Measurements from ENCODE around the gene CEP85. TPM values are rescaled to one million over a fixed set of nuclear protein-coding genes. Genes with fewer than 3 reads are reported as not detected.

Gene CEP85
- total and polyA plus RNA-seq, 2 of the 13 experiments (the other 11 are each of a cell fraction or from before 2014, with no cell fraction given), result 16.1 to 26.7 TPM

GRCh38 chr1:26297791-26298124 is 63.8 kb downstream of the CEP85 start (continued):
- no peak for TF ChIP-seq ZNF777 (CRISPR knock-in tag; IDR thresholded peaks at IDR 0.05)
- no peak for TF ChIP-seq TFDP2 (CRISPR knock-in tag; IDR thresholded peaks at IDR 0.05)

- BruUV-seq (replicated peaks), result no TSS peak
- peaks cover 0 to under 1% of the 10 kb centered on the region in 2 experiments; a peak in 1 of 5 replicates for H3K36me3 ChIP-seq (replicated peaks in 1 of 2; ENCODE audit: control insufficient read depth in 1 of 2, insufficient read depth in 2 of 2, low read length in 2 of 2)
- no peaks in the 10 kb centered on the region for H3K79me2 ChIP-seq (ENCODE audit: insufficient read depth, low read length)
- no peak overlapping the region for H2AFZ ChIP-seq (ENCODE audit: low read length)
- no peak overlapping the region for H3K27ac ChIP-seq (ENCODE audit: extremely low read length, insufficient read depth, low read length)
- POLR2A ChIA-PET, result no interaction called here
- no peak for DNase-seq (ENCODE audit: low spot score)
- CTCF ChIA-PET (ENCODE audit: low intra/inter-chr PET ratio, low total read pairs), result no interaction called here
- ATAC-seq, result no peak
- 93% methylated on average over 11 of the region's 11 CpGs for WGBS (ENCODE audit: low lambda C conversion rate)
- in situ Hi-C loops (cut with HindIII; ENCODE audit: extremely low pct_ligation_motif_present, low pct_unique_long_range_greater_than_20kb), result no loop called here
- FAIRE-seq, result no peak
- H4K20me1 ChIP-seq (ENCODE audit: insufficient read depth, low read length), result no peaks in the 10 kb centered on the region
- H3K27me3 ChIP-seq (ENCODE audit: control insufficient read depth in 1 of 2, insufficient read depth in 2 of 2, low read length in 2 of 2), result no peaks in the 10 kb centered on the region
- no peak overlapping the region for H3K9ac ChIP-seq (ENCODE audit: insufficient read depth, low read depth, low read length)
- intact Hi-C loops (cut with micrococcal nuclease; ENCODE audit: unreplicated experiment), result no loop called here
- H3K4me1 ChIP-seq (ENCODE audit: insufficient read depth, low read length), result peaks cover 19% of the 10 kb centered on the region
- no peak overlapping the region for H3K4me3 ChIP-seq (replicated peaks in 1 of 3; ENCODE audit: insufficient read depth in 1 of 3, low read depth in 2 of 3, low read length in 3 of 3)
- no peak overlapping the region for H3K4me2 ChIP-seq (ENCODE audit: low read depth, low read length)
- H3K9me3 ChIP-seq (ENCODE audit: low read length), result no peaks in the 10 kb centered on the region
- TF ChIP-seq DMTF1 (CRISPR knock-in tag; IDR thresholded peaks at IDR 0.05) (no peak), ZNF512B (CRISPR knock-in tag; IDR thresholded peaks at IDR 0.05; ENCODE audit: borderline replicate concordance) (no peak), ZNF138 (CRISPR knock-in tag; IDR thresholded peaks at IDR 0.05; ENCODE audit: low read depth) (no peak), PRPF4 (IDR thresholded peaks at IDR 0.05; ENCODE audit: low read depth, low read length, poor library complexity, severe bottlenecking) (no peak), ZNF724P (CRISPR knock-in tag; IDR thresholded peaks at IDR 0.05; ENCODE audit: borderline replicate concordance) (no peak)
Measured at GRCh38 chr1:26300578-26301275, 66.7 kb downstream of the CEP85 start.

Data from HepG2 (cell line).